Myocyte (in vitro differentiated cells): ENCODE data around the gene LSS. TPM values are rescaled to one million over a fixed set of nuclear protein-coding genes. Genes with fewer than 3 reads are reported as not detected.
"Not testable (repeated sequence)": the region's sequence is repeated elsewhere in the genome, so short reads cannot be mapped to it uniquely, and the experiment has no call there.

Source experiments
- DNase-seq: peaks from one replicate; pipeline ENCODE4 v3.0.0-alpha.2; 2012; ENCODE audit warnings: low read depth
- total RNA-seq: library from RNA; depleted of rRNA; stranded (reverse); fragments of >200 nt; gene quantifications from 2 replicates; pipeline ENCODE4 v1.2.3, GENCODE V29; 2014

Gene LSS
- total RNA-seq, 1 donor from 2014 or later, result 211 TPM

GRCh38 chr21:46206163-46207005 is 22.2 kb downstream of the LSS start:
- DNase-seq, result no peak

GRCh38 chr21:46205766-46206162 is 22.8 kb downstream of the LSS start:
- DNase-seq, result no peak

- no peak for DNase-seq
These were observed 23.4 kb downstream of the LSS start for GRCh38 chr21:46205166-46205565.

- DNase-seq, result no peak
These were observed 25.4 kb downstream of the LSS start for GRCh38 chr21:46203203-46203600.

- DNase-seq, result no peak
These were observed 25.9 kb downstream of the LSS start for GRCh38 chr21:46202592-46203202.

GRCh38 chr21:46200877-46201803 is 27.4 kb downstream of the LSS start:
- not testable (repeated sequence) for DNase-seq

- DNase-seq, result no peak
These were observed 28.9 kb downstream of the LSS start for GRCh38 chr21:46199436-46200373.

GRCh38 chr21:46196733-46197132 is 31.8 kb downstream of the LSS start:
- no peak for DNase-seq

- DNase-seq, result no peak
These were observed 32.9 kb downstream of the LSS start for GRCh38 chr21:46195595-46196195.

- no peak for DNase-seq
These were observed 33.9 kb downstream of the LSS start for GRCh38 chr21:46194374-46195334.

GRCh38 chr21:46193829-46194373 is 34.7 kb downstream of the LSS start:
- no peak for DNase-seq

GRCh38 chr21:46191686-46192575 is 36.6 kb downstream of the LSS start:
- DNase-seq, result no peak

GRCh38 chr21:46191257-46191685 is 37.3 kb downstream of the LSS start:
- DNase-seq, result peak; percentile 73

- no peak for DNase-seq
These were observed 38.0 kb downstream of the LSS start for GRCh38 chr21:46190491-46191131.

GRCh38 chr21:46189959-46190490 is 38.5 kb downstream of the LSS start:
- DNase-seq, result no peak

GRCh38 chr21:46189213-46189958 is 39.2 kb downstream of the LSS start:
- DNase-seq, result peak; percentile 71
